ENCODE measurements around the gene CYRIA. TPM values are rescaled to one million over a fixed set of nuclear protein-coding genes. Genes with fewer than 3 reads are reported as not detected.

The CYRIA gene
- total RNA-seq, 4 donors from 2014 or later: 10.3 to 13.3 (median 11.2) TPM

- whole genome bisulfite sequencing: 25% methylated on average over 2 of the region's 2 CpGs
- TF ChIP-seq EP300 (IDR thresholded peaks at IDR 0.05) (no peak), POLR2AphosphoS5 (IDR thresholded peaks at IDR 0.05) (no peak), CTCF (IDR thresholded peaks at IDR 0.05) (no peak), POLR2A (IDR thresholded peaks at IDR 0.05; ENCODE audit: low read depth) (no peak)
These were observed 22.5 kb downstream of the CYRIA start for GRCh38 chr2:16643099-16643498.

GRCh38 chr2:16642088-16642487 lies 23.5 kb downstream of the CYRIA start:
- Histone ChIP-seq H3K27me3 (no peaks in the 10 kb centered on the region), H3K4me1 (peaks cover 20 to 41% (median 31%) of the 10 kb centered on the region in 4 donors), H3K4me3 (no peak overlapping the region), H3K27ac (replicated peaks in 1 of 4) (no peak overlapping the region), H3K36me3 (peaks cover 0 to 5% (median 0%) of the 10 kb centered on the region in 4 donors), H3K9me3 (no peaks in the 10 kb centered on the region)
- TF ChIP-seq POLR2A (IDR thresholded peaks at IDR 0.05; ENCODE audit: low read depth) (no peak), EP300 (IDR thresholded peaks at IDR 0.05) (no peak), POLR2AphosphoS5 (IDR thresholded peaks at IDR 0.05) (no peak), CTCF (IDR thresholded peaks at IDR 0.05) (no peak)
- WGBS: 87% methylated on average over 3 of the region's 3 CpGs
- no peak for DNase-seq (ENCODE audit: extremely low spot score)
- intact Hi-C loops (cut with DNase I): no loop called here

More at GRCh38 chr2:16643099-16643498, 22.5 kb downstream of the CYRIA start:
- DNase-seq (ENCODE audit: extremely low spot score): no peak
- H3K4me1 ChIP-seq: peaks cover 20 to 41% (median 31%) of the 10 kb centered on the region in 4 donors
- intact Hi-C loops (cut with DNase I): no loop called here
- no peak overlapping the region for H3K4me3 ChIP-seq
- H3K9me3 ChIP-seq: no peaks in the 10 kb centered on the region
- no peaks in the 10 kb centered on the region for H3K36me3 ChIP-seq
- H3K27me3 ChIP-seq: no peaks in the 10 kb centered on the region
- no peak overlapping the region for H3K27ac ChIP-seq (replicated peaks in 1 of 4)

- H3K4me1 ChIP-seq: peaks cover 20 to 41% (median 31%) of the 10 kb centered on the region in 4 donors
- H3K4me3 ChIP-seq: no peak overlapping the region
- no peaks in the 10 kb centered on the region for H3K9me3 ChIP-seq
- DNase-seq (ENCODE audit: extremely low spot score): no peak
- intact Hi-C loops (cut with DNase I): no loop called here
- TF ChIP-seq POLR2A (IDR thresholded peaks at IDR 0.05; ENCODE audit: low read depth) (no peak), POLR2AphosphoS5 (IDR thresholded peaks at IDR 0.05) (no peak), EP300 (IDR thresholded peaks at IDR 0.05) (no peak), CTCF (IDR thresholded peaks at IDR 0.05) (no peak)
- no peaks in the 10 kb centered on the region for H3K27me3 ChIP-seq
- no peak overlapping the region for H3K27ac ChIP-seq (replicated peaks in 1 of 4)
- H3K36me3 ChIP-seq: peaks cover 0 to 5% (median 0%) of the 10 kb centered on the region in 4 donors
- 89% methylated on average over 2 of the region's 2 CpGs for WGBS
These were observed 24.1 kb downstream of the CYRIA start for GRCh38 chr2:16641509-16641908.

- no peak for TF ChIP-seq CTCF (IDR thresholded peaks at IDR 0.05)
- TF ChIP-seq EP300 (IDR thresholded peaks at IDR 0.05): no peak
- no peak for TF ChIP-seq POLR2AphosphoS5 (IDR thresholded peaks at IDR 0.05)
- TF ChIP-seq POLR2A (IDR thresholded peaks at IDR 0.05; ENCODE audit: low read depth): no peak
- intact Hi-C loops (cut with DNase I): no loop called here
- H3K4me3 ChIP-seq: no peak overlapping the region
- peaks cover 25 to 41% (median 29%) of the 10 kb centered on the region in 4 donors for H3K4me1 ChIP-seq
- DNase-seq (ENCODE audit: extremely low spot score): no peak
- 58% methylated on average over 5 of the region's 5 CpGs for WGBS
- H3K27me3 ChIP-seq: no peaks in the 10 kb centered on the region
- peaks cover 0 to 5% (median 0%) of the 10 kb centered on the region in 4 donors for H3K36me3 ChIP-seq
- no peaks in the 10 kb centered on the region for H3K9me3 ChIP-seq
- no peak overlapping the region for H3K27ac ChIP-seq (replicated peaks in 1 of 4)
These were observed 24.8 kb downstream of the CYRIA start for GRCh38 chr2:16640867-16641266.
